ENCODE data around the gene CD14.
"Not testable (repeated sequence)": the region's sequence is repeated elsewhere in the genome, so short reads cannot be mapped to it uniquely, and the experiment has no call there.

Gene CD14

DNA sequence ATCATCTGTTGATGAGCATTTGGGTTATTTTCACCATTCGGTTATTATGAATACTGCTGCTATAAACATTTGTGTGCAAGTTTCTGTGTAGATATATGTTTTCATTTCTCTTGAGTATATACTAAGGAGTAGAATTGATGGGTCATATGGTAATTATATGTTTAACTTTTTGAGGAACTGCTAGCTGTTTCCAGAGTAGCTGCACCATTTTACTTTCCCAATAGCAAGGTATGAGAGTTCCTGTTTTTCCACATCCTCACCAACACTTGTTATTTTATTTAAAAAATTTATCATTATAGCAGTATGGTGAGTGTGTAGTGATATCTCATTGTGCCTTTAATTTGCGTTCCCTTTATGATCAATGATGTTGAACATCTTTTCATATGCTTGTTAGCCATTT, 29.2 kb downstream of the CD14 start:
- H3K9me3 ChIP-seq (ENCODE audit: insufficient read depth, low read depth, low read length) = no peaks in the 10 kb centered on the region
- H3K4me3 ChIP-seq (ENCODE audit: low read depth, low read length) = no peak overlapping the region
- H3K79me1 ChIP-seq (ENCODE audit: low read length) = no peaks in the 10 kb centered on the region
- H3K27ac ChIP-seq (ENCODE audit: low read depth, low read length) = no peak overlapping the region
- H3K18ac ChIP-seq (ENCODE audit: low read length) = no peak overlapping the region
- H3K4ac ChIP-seq (ENCODE audit: low read depth, low read length) = no peak overlapping the region
- no peak overlapping the region for H4K91ac ChIP-seq (ENCODE audit: low read depth, low read length)
- no peak overlapping the region for H4K8ac ChIP-seq (ENCODE audit: low read depth, low read length)
- no peak overlapping the region for H3K9ac ChIP-seq (ENCODE audit: low read length)
- H3K27me3 ChIP-seq (ENCODE audit: insufficient read depth, low read length) = no peaks in the 10 kb centered on the region
- no peak for DNase-seq
- WGBS (ENCODE audit: extremely low coverage, insufficient coverage, insufficient read length) = no CpG with 5 or more reads among the region's 2 CpGs
- H4K12ac ChIP-seq (ENCODE audit: low read depth, low read length) = no peak overlapping the region
- no peak overlapping the region for H3K14ac ChIP-seq (ENCODE audit: low read length)
- no peak overlapping the region for H3K4me2 ChIP-seq (ENCODE audit: low read length)
- no peaks in the 10 kb centered on the region for H3K36me3 ChIP-seq (ENCODE audit: control insufficient read depth in 1 of 2, insufficient read depth in 2 of 2, low read length in 2 of 2)
- H3K79me2 ChIP-seq (ENCODE audit: control insufficient read depth, insufficient read depth, low read length, poor library complexity) = no peaks in the 10 kb centered on the region
- H2BK12ac ChIP-seq (ENCODE audit: low read length) = no peak overlapping the region
- H2AK5ac ChIP-seq (ENCODE audit: low read length) = no peak overlapping the region
- no peak overlapping the region for H2AFZ ChIP-seq (ENCODE audit: insufficient read depth, low read length, poor library complexity)
- H2BK5ac ChIP-seq (ENCODE audit: low read depth, low read length, poor library complexity) = no peak overlapping the region
- no peak overlapping the region for H3K23ac ChIP-seq (ENCODE audit: low read length)
- H3K4me1 ChIP-seq (ENCODE audit: control insufficient read depth in 1 of 2, insufficient read depth in 2 of 2, low read length in 2 of 2) = no peaks in the 10 kb centered on the region
- no peak overlapping the region for H2BK120ac ChIP-seq (ENCODE audit: insufficient read depth, low read length, poor library complexity)

DNA sequence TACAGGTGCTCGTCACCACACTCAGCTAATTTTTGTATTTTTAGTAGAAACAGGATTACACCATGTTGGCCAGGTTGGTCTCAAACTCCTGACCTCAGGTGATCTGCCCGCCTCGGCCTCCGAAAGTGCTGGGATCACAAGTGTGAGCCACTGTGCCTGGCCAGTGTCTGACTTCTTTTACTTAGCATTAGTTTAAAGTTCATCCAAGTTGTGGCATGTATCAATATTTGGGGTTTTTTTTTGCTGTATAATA, 29.6 kb downstream of the CD14 start:
- H3K4ac ChIP-seq (ENCODE audit: low read depth, low read length); H2BK120ac ChIP-seq (ENCODE audit: insufficient read depth, low read length, poor library complexity); H3K14ac ChIP-seq (ENCODE audit: low read length); H3K36me3 ChIP-seq (ENCODE audit: control insufficient read depth in 1 of 2, insufficient read depth in 2 of 2, low read length in 2 of 2); H2AK5ac ChIP-seq (ENCODE audit: low read length); H2BK12ac ChIP-seq (ENCODE audit: low read length); H3K4me1 ChIP-seq (ENCODE audit: control insufficient read depth in 1 of 2, insufficient read depth in 2 of 2, low read length in 2 of 2); H3K9ac ChIP-seq (ENCODE audit: low read length); DNase-seq; H4K91ac ChIP-seq (ENCODE audit: low read depth, low read length); H3K79me2 ChIP-seq (ENCODE audit: control insufficient read depth, insufficient read depth, low read length, poor library complexity); H3K27ac ChIP-seq (ENCODE audit: low read depth, low read length); H4K8ac ChIP-seq (ENCODE audit: low read depth, low read length); H2BK5ac ChIP-seq (ENCODE audit: low read depth, low read length, poor library complexity); H4K12ac ChIP-seq (ENCODE audit: low read depth, low read length); H3K27me3 ChIP-seq (ENCODE audit: insufficient read depth, low read length); H3K23ac ChIP-seq (ENCODE audit: low read length); H3K9me3 ChIP-seq (ENCODE audit: insufficient read depth, low read depth, low read length); H3K18ac ChIP-seq (ENCODE audit: low read length); H2AFZ ChIP-seq (ENCODE audit: insufficient read depth, low read length, poor library complexity); H3K4me3 ChIP-seq (ENCODE audit: low read depth, low read length); H3K4me2 ChIP-seq (ENCODE audit: low read length); H3K79me1 ChIP-seq (ENCODE audit: low read length): not testable (repeated sequence)
- WGBS (ENCODE audit: extremely low coverage, insufficient coverage, insufficient read length) = no CpG with 5 or more reads among the region's 4 CpGs

DNA sequence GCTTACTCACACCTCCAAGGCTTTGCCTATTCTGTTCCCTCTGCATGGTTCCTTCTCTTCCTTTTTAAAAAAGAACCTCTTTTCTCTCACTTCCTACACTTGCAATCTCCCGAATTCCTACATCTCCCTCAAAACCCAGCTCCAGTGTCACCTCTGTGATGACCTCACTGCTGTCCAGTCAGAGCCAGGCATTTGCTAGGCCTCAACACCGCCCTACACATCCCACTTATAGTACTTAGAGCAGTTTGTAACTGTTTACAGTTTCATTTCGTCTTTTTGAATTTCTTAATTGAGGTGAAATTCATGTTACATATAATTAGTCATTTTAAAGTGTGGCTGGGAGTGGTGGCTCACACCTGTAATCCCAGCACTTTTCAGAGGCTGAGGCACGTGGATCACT, 30.8 kb downstream of the CD14 start:
- Histone ChIP-seq H3K27ac (ENCODE audit: low read depth, low read length) (no peak overlapping the region), H2BK12ac (ENCODE audit: low read length) (no peak overlapping the region), H3K9me3 (ENCODE audit: insufficient read depth, low read depth, low read length) (no peaks in the 10 kb centered on the region), H3K4ac (ENCODE audit: low read depth, low read length) (no peak overlapping the region), H3K14ac (ENCODE audit: low read length) (no peak overlapping the region), H4K91ac (ENCODE audit: low read depth, low read length) (no peak overlapping the region), H3K4me3 (ENCODE audit: low read depth, low read length) (no peak overlapping the region), H3K4me2 (ENCODE audit: low read length) (no peak overlapping the region), H2BK5ac (ENCODE audit: low read depth, low read length, poor library complexity) (no peak overlapping the region), H3K27me3 (ENCODE audit: insufficient read depth, low read length) (no peaks in the 10 kb centered on the region), H3K79me1 (ENCODE audit: low read length) (no peaks in the 10 kb centered on the region), H3K9ac (ENCODE audit: low read length) (no peak overlapping the region), H2BK120ac (ENCODE audit: insufficient read depth, low read length, poor library complexity) (no peak overlapping the region), H3K23ac (ENCODE audit: low read length) (no peak overlapping the region), H4K12ac (ENCODE audit: low read depth, low read length) (no peak overlapping the region), H2AK5ac (ENCODE audit: low read length) (no peak overlapping the region), H3K4me1 (ENCODE audit: control insufficient read depth in 1 of 2, insufficient read depth in 2 of 2, low read length in 2 of 2) (no peaks in the 10 kb centered on the region), H3K18ac (ENCODE audit: low read length) (no peak overlapping the region), H2AFZ (ENCODE audit: insufficient read depth, low read length, poor library complexity) (no peak overlapping the region), H4K8ac (ENCODE audit: low read depth, low read length) (no peak overlapping the region), H3K79me2 (ENCODE audit: control insufficient read depth, insufficient read depth, low read length, poor library complexity) (no peaks in the 10 kb centered on the region), H3K36me3 (ENCODE audit: control insufficient read depth in 1 of 2, insufficient read depth in 2 of 2, low read length in 2 of 2) (no peaks in the 10 kb centered on the region)
- WGBS (ENCODE audit: extremely low coverage, insufficient coverage, insufficient read length) = no CpG with 5 or more reads among the region's 4 CpGs
- no peak for DNase-seq

DNA sequence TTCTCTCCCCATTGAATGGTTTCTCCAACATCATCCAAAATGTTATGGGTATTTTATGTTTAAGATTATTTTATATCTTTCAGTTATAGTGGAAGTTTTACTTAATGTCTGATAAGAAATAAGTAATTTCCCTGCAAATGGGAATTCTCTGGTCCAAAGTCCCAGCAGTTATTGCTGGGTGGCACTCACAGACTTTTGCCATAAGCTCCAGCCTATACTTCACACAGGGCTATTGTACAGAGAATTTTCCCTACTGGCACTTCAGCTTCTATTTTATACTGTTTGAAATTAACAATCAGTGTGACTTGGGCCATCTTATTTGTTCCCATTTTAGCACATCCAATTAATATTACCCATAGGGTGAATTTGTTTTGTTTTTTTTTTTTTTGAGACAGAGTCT, 32.9 kb downstream of the CD14 start:
- Histone ChIP-seq H4K8ac (ENCODE audit: low read depth, low read length) (no peak overlapping the region), H3K14ac (ENCODE audit: low read length) (no peak overlapping the region), H3K79me2 (ENCODE audit: control insufficient read depth, insufficient read depth, low read length, poor library complexity) (no peaks in the 10 kb centered on the region), H3K27me3 (ENCODE audit: insufficient read depth, low read length) (no peaks in the 10 kb centered on the region), H3K4ac (ENCODE audit: low read depth, low read length) (no peak overlapping the region), H3K4me2 (ENCODE audit: low read length) (no peak overlapping the region), H2BK120ac (ENCODE audit: insufficient read depth, low read length, poor library complexity) (no peak overlapping the region), H3K18ac (ENCODE audit: low read length) (no peak overlapping the region), H3K27ac (ENCODE audit: low read depth, low read length) (no peak overlapping the region), H3K79me1 (ENCODE audit: low read length) (no peaks in the 10 kb centered on the region), H3K23ac (ENCODE audit: low read length) (no peak overlapping the region), H3K9ac (ENCODE audit: low read length) (no peak overlapping the region), H3K36me3 (ENCODE audit: control insufficient read depth in 1 of 2, insufficient read depth in 2 of 2, low read length in 2 of 2) (no peaks in the 10 kb centered on the region), H3K9me3 (ENCODE audit: insufficient read depth, low read depth, low read length) (no peaks in the 10 kb centered on the region), H2BK5ac (ENCODE audit: low read depth, low read length, poor library complexity) (no peak overlapping the region), H2AK5ac (ENCODE audit: low read length) (no peak overlapping the region), H2AFZ (ENCODE audit: insufficient read depth, low read length, poor library complexity) (no peak overlapping the region), H3K4me1 (ENCODE audit: control insufficient read depth in 1 of 2, insufficient read depth in 2 of 2, low read length in 2 of 2) (no peaks in the 10 kb centered on the region), H2BK12ac (ENCODE audit: low read length) (no peak overlapping the region), H4K12ac (ENCODE audit: low read depth, low read length) (no peak overlapping the region), H3K4me3 (ENCODE audit: low read depth, low read length) (no peak overlapping the region), H4K91ac (ENCODE audit: low read depth, low read length) (no peak overlapping the region)
- no peak for DNase-seq

DNA sequence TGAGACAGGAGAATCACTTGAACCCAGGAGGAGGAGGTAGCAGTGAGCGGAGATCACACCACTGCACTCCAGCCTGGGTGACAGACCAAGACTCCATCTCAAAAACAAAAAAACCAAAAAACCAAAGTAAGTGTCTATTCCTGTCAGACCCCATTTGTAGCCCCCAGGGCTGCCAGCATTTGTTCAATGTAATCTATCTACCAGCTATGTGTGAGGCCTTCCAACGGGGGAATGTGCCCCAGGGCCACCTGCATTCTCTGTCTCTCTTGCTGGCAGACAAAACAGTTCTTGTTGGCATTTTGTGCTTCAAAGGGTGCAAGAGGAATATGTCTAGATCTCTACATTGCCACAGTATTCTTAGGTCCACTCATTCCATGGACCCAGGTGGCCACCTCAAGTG, 34.1 kb downstream of the CD14 start:
- Histone ChIP-seq H3K18ac (ENCODE audit: low read length) (no peak overlapping the region), H3K9me3 (ENCODE audit: insufficient read depth, low read depth, low read length) (no peaks in the 10 kb centered on the region), H2BK12ac (ENCODE audit: low read length) (no peak overlapping the region), H4K91ac (ENCODE audit: low read depth, low read length) (no peak overlapping the region), H3K4me3 (ENCODE audit: low read depth, low read length) (no peak overlapping the region), H4K8ac (ENCODE audit: low read depth, low read length) (no peak overlapping the region), H3K4ac (ENCODE audit: low read depth, low read length) (no peak overlapping the region), H4K12ac (ENCODE audit: low read depth, low read length) (no peak overlapping the region), H2AFZ (ENCODE audit: insufficient read depth, low read length, poor library complexity) (no peak overlapping the region), H3K23ac (ENCODE audit: low read length) (no peak overlapping the region), H3K27ac (ENCODE audit: low read depth, low read length) (no peak overlapping the region), H3K79me2 (ENCODE audit: control insufficient read depth, insufficient read depth, low read length, poor library complexity) (no peaks in the 10 kb centered on the region), H3K14ac (ENCODE audit: low read length) (no peak overlapping the region), H2BK5ac (ENCODE audit: low read depth, low read length, poor library complexity) (no peak overlapping the region), H3K4me2 (ENCODE audit: low read length) (no peak overlapping the region), H3K27me3 (ENCODE audit: insufficient read depth, low read length) (no peaks in the 10 kb centered on the region), H2BK120ac (ENCODE audit: insufficient read depth, low read length, poor library complexity) (no peak overlapping the region), H2AK5ac (ENCODE audit: low read length) (no peak overlapping the region), H3K79me1 (ENCODE audit: low read length) (no peaks in the 10 kb centered on the region), H3K9ac (ENCODE audit: low read length) (no peak overlapping the region), H3K4me1 (ENCODE audit: control insufficient read depth in 1 of 2, insufficient read depth in 2 of 2, low read length in 2 of 2) (no peaks in the 10 kb centered on the region), H3K36me3 (ENCODE audit: control insufficient read depth in 1 of 2, insufficient read depth in 2 of 2, low read length in 2 of 2) (no peaks in the 10 kb centered on the region)
- peak; percentile 80 to 86 for DNase-seq
- no CpG with 5 or more reads among the region's 2 CpGs for WGBS (ENCODE audit: extremely low coverage, insufficient coverage, insufficient read length)

All from trophoblast cell (in vitro differentiated cells and primary cell).